Ovary (tissue), 9 donors: ENCODE results near the gene ANKS1B. TPM values are rescaled to one million over a fixed set of nuclear protein-coding genes. Genes with fewer than 3 reads are reported as not detected.
"Not testable (repeated sequence)": the region's sequence is repeated elsewhere in the genome, so short reads cannot be mapped to it uniquely, and the experiment has no call there.

Experiments used
- DNase-seq, 5 donors: peaks; one replicate each; pipeline ENCODE4 v3.0.0-alpha.2; 2019 to 2020
- H3K27ac ChIP-seq, 2 donors: fragments of 200-600 bp; one replicate each; pipeline versions ENCODE4 v1.5.1 to v1.8.0; 2019 to 2022
- H3K27me3 ChIP-seq: fragments of 200-600 bp; one replicate; pipeline ENCODE4 v1.8.0; 2022
- H3K36me3 ChIP-seq: fragments of 200-600 bp; sonication (generic); one replicate; pipeline ENCODE4 v1.5.1; 2019
- H3K4me1 ChIP-seq: one replicate; pipeline ENCODE4 v1.8.1; 2013; ENCODE audit warnings: mild to moderate bottlenecking, moderate library complexity; ENCODE audit not compliant: insufficient read depth
- H3K4me3 ChIP-seq: fragments of 200-600 bp; sonication (generic); one replicate; pipeline ENCODE4 v1.5.1; 2017
- H3K9me3 ChIP-seq, 2 donors: fragments of 200-600 bp in 1 of 2; sonication (generic) in 1 of 2; one replicate each; pipeline versions ENCODE4 v1.5.1 to v1.8.1; 2013 to 2019; ENCODE audit warnings: mild to moderate bottlenecking in 1 of 2, moderate library complexity in 1 of 2
- EP300 ChIP-seq: sonication (generic); formaldehyde crosslinking; IDR thresholded peaks from one replicate; pipeline ENCODE4 v1.6.1; 2017; ENCODE audit warnings: antibody characterized with exemption
- POLR2A ChIP-seq: fragments of 450-650 bp; IDR thresholded peaks from one replicate; pipeline ENCODE4 v1.6.1; 2017; ENCODE audit warnings: antibody characterized with exemption, mild to moderate bottlenecking, moderate library complexity
- WGBS, 3 donors: extraction: QIAGEN DNeasy Blood & Tissue Kit in 1 of 3; methylation state at CpG; one replicate each; pipeline versions ENCODE4 v1.1.5 to v1.1.7; 2013 to 2017; 5-methylcytosine and 5-hydroxymethylcytosine counted together
- intact Hi-C, 4 donors: fragments of 100-400 bp; cut with DNase I; formaldehyde crosslinking; loops; one replicate each; pipeline versions ENCODE4 v1.11.0 to v1.15.1; 2022 to 2023
- polyA plus RNA-seq, 2 donors: library from polyadenylated mRNA; stranded (reverse); fragments of 200-250 nt in 1 of 2; fragments of 350-450 nt in 1 of 2; fragmentation: Illumina TruSeq in 1 of 2; extraction: RNeasy Lipid Tissue Mini Kit (QIAGEN cat#74804) in 1 of 2; gene quantifications; one replicate each; pipeline ENCODE4 v1.2.3, GENCODE V29; 2013 to 2014
- total RNA-seq, 7 donors: library from RNA; depleted of rRNA in 2 of 7; stranded (reverse); fragments of >200 nt in 2 of 7; fragmentation: NEBNext Ultra II Directional in 3 of 7; extraction: Animal tissue kit (Norgen Biotek cat#: 25700) in 3 of 7; gene quantifications; one replicate each; pipeline versions ENCODE4 v1.1.0 to v1.2.4, GENCODE V29; 2016 to 2023
- TF ChIP-seq, protein P1 (sequence below), 3 donors: fragments of 450-650 bp in 2 of 3; fragments of 200-600 bp in 1 of 3; IDR thresholded peaks; one replicate each; pipeline versions ENCODE4 v1.5.1 to v1.8.0; 2016 to 2022; ENCODE audit warnings: antibody characterized with exemption in 3 of 3, mild to moderate bottlenecking in 1 of 3
- donor health status: DM: no; HTN: no; CAD: no; lungs with moderate emphysema.
- donor health status: DM: no; HTN: no; CAD: no.
- donor health status: Bipolar disorder and iron deficiency.
- donor health status: DM: yes; HTN: yes; CAD: no.
- donor health status: DM: no; HTN: no; CAD: no.
- donor health status: DM: yes; HTN: yes; CAD: no.

The ANKS1B gene
- total and polyA plus RNA-seq, 9 donors, result 0.80 to 34.9 (median 7.7) TPM

DNA sequence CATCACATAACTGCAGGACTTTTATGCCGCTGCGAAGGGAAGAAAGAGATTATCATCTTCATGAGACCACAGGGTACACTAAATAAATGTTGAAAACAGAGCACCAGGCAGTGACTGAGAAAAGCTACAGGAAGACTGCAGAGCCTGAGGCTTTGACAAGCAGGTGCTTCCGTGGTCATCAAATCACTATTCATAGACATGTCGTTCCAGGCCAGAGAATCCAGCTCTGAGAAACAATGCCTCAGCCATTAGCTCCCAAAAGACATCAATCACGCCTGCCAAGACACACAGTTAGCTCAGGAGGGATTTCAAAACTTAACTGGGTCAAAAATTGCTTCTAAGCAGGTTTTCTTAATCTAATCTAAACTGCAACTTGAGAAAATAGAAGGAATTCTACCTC lies 384.3 kb downstream of the ANKS1B start:
- no peaks in the 10 kb centered on the region for H3K4me1 ChIP-seq
- no peaks in the 10 kb centered on the region for H3K27me3 ChIP-seq
- TF ChIP-seq, protein P1, sequence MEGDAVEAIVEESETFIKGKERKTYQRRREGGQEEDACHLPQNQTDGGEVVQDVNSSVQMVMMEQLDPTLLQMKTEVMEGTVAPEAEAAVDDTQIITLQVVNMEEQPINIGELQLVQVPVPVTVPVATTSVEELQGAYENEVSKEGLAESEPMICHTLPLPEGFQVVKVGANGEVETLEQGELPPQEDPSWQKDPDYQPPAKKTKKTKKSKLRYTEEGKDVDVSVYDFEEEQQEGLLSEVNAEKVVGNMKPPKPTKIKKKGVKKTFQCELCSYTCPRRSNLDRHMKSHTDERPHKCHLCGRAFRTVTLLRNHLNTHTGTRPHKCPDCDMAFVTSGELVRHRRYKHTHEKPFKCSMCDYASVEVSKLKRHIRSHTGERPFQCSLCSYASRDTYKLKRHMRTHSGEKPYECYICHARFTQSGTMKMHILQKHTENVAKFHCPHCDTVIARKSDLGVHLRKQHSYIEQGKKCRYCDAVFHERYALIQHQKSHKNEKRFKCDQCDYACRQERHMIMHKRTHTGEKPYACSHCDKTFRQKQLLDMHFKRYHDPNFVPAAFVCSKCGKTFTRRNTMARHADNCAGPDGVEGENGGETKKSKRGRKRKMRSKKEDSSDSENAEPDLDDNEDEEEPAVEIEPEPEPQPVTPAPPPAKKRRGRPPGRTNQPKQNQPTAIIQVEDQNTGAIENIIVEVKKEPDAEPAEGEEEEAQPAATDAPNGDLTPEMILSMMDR (IDR thresholded peaks at IDR 0.05), result no peak
- no peak for TF ChIP-seq EP300
- TF ChIP-seq POLR2A, result no peak
- H3K27ac ChIP-seq, result no peak overlapping the region
- no peak for DNase-seq
- H3K4me3 ChIP-seq, result no peak overlapping the region
- intact Hi-C loops, result no loop called here
- no peaks in the 10 kb centered on the region for H3K9me3 ChIP-seq
- 70 to 77% (median 72%) methylated on average over 5 of the region's 5 CpGs for WGBS, 3 donors
- no peaks in the 10 kb centered on the region for H3K36me3 ChIP-seq

DNA sequence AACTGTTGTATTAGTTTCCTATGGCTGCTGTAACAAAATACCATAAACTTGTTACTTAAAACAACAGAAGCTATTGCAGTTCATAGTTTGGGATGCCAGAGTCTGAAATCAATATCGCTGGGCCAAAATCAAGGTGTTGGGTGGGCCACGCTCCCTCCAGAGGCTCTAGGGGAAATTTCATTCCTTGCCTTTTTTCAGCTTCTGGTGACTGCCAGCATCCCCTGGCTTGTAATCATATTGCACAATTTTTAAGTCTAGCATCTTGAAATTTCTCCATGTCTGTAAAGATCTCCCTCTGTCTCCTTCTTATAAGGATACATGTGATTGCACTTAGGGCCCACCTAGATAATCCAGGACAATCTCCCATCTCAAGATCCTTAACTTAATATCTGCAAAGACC lies 386.0 kb downstream of the ANKS1B start:
- 93 to 96% (median 94%) methylated on average over 2 of the region's 2 CpGs for WGBS, 3 donors
- H3K27me3 ChIP-seq, result no peaks in the 10 kb centered on the region
- TF ChIP-seq, protein P1 (IDR thresholded peaks at IDR 0.05), result no peak
- TF ChIP-seq EP300 (no peak), POLR2A (no peak)
- no peaks in the 10 kb centered on the region for H3K9me3 ChIP-seq
- intact Hi-C loops, result no loop called here
- no peaks in the 10 kb centered on the region for H3K4me1 ChIP-seq
- no peak overlapping the region for H3K4me3 ChIP-seq
- H3K36me3 ChIP-seq, result no peaks in the 10 kb centered on the region
- no peak for DNase-seq
- H3K27ac ChIP-seq, result no peak overlapping the region

DNA sequence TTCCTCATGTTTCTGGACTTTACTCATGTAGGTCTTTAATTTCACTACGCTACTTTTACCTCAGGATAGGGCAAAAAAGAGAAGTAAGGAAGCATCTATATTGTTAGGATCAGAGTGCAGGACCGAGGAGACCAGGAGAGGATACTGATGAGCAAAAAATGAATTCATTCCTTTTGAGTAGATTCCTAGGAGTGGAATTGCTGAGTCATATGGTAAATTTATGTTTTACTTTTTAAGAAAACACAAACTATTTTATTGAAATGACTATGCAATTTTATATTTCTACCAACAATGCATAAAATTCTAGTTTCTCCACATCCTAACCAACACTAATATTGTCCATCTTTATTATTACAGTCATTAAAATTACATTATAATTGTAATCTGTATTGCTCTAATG lies 388.0 kb downstream of the ANKS1B start:
- Histone ChIP-seq H3K27ac (no peak overlapping the region), H3K27me3 (no peaks in the 10 kb centered on the region), H3K4me1 (no peaks in the 10 kb centered on the region), H3K4me3 (no peak overlapping the region), H3K36me3 (no peaks in the 10 kb centered on the region), H3K9me3 (no peaks in the 10 kb centered on the region)
- TF ChIP-seq, protein P1 (IDR thresholded peaks at IDR 0.05), result no peak
- no peak for DNase-seq
- intact Hi-C loops, result no loop called here
- WGBS, 3 donors, result 86 to 91% (median 87%) methylated on average over 2 of the region's 2 CpGs

DNA sequence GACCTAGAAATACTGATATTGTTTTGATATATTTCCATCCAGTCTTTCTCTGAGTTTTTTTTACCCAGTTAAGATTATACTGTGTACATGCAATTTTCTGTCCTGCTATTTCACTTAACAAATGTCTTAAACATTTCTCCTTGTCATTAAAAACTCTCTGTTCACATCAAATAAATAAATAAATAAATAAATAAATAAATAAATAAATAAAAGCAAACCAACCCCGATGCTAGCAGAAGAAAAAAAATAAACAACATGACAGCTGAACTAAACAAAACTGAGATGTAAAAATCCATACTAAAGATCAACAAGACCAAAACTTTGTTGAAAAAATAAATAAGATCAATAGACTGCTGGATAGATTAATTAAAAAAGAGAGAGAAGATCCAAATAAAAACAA lies 407.6 kb downstream of the ANKS1B start:
- H3K27me3 ChIP-seq, DNase-seq, intact Hi-C loops, H3K27ac ChIP-seq, H3K36me3 ChIP-seq, H3K4me1 ChIP-seq, H3K4me3 ChIP-seq, H3K9me3 ChIP-seq: not testable (repeated sequence)
- 72 to 83% (median 77%) methylated on average over 1 of the region's 1 CpG for WGBS, 3 donors

DNA sequence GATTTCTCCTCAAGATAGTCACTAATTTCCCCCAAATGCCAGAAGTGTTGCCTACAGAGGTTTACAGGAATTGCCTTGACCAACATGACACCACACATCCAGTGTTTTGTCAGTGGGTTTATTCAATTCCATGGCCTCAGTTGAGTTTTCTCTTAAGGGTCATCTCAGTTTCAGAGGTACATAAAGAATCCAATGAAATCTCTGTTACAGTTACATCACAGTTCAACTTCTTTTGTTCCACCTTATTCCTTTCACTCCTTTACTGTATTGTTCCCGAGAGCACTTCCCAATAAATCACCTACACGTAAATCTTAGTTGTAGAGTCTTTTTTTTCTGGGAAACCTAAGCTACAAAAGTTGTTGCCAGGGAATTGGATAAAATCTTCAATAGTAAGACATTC lies 410.8 kb downstream of the ANKS1B start:
- H3K27me3 ChIP-seq, result no peaks in the 10 kb centered on the region
- no peak for DNase-seq
- no peak overlapping the region for H3K4me3 ChIP-seq
- H3K4me1 ChIP-seq, result no peaks in the 10 kb centered on the region
- TF ChIP-seq, protein P1 (IDR thresholded peaks at IDR 0.05), result no peak
- no peak for TF ChIP-seq POLR2A
- TF ChIP-seq EP300, result no peak
- no peaks in the 10 kb centered on the region for H3K36me3 ChIP-seq
- intact Hi-C loops, result no loop called here
- H3K27ac ChIP-seq, result no peak overlapping the region
- no peaks in the 10 kb centered on the region for H3K9me3 ChIP-seq
- 76 to 92% (median 91%) methylated on average over 2 of the region's 2 CpGs for WGBS, 3 donors
